HG03439 (cell line): ENCODE data around the gene TYW1.
"Not testable (repeated sequence)": the region's sequence is repeated elsewhere in the genome, so short reads cannot be mapped to it uniquely, and the experiment has no call there.

Experiments
- ATAC-seq: cut with Tn5 transposase; IDR thresholded peaks from one replicate; pipeline ENCODE4 v1.9.1; 2021; ENCODE audit warnings: mild to moderate bottlenecking, moderate library complexity; ENCODE audit not compliant: unreplicated experiment

The TYW1 gene, protein sequence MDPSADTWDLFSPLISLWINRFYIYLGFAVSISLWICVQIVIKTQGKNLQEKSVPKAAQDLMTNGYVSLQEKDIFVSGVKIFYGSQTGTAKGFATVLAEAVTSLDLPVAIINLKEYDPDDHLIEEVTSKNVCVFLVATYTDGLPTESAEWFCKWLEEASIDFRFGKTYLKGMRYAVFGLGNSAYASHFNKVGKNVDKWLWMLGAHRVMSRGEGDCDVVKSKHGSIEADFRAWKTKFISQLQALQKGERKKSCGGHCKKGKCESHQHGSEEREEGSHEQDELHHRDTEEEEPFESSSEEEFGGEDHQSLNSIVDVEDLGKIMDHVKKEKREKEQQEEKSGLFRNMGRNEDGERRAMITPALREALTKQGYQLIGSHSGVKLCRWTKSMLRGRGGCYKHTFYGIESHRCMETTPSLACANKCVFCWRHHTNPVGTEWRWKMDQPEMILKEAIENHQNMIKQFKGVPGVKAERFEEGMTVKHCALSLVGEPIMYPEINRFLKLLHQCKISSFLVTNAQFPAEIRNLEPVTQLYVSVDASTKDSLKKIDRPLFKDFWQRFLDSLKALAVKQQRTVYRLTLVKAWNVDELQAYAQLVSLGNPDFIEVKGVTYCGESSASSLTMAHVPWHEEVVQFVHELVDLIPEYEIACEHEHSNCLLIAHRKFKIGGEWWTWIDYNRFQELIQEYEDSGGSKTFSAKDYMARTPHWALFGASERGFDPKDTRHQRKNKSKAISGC

DNA sequence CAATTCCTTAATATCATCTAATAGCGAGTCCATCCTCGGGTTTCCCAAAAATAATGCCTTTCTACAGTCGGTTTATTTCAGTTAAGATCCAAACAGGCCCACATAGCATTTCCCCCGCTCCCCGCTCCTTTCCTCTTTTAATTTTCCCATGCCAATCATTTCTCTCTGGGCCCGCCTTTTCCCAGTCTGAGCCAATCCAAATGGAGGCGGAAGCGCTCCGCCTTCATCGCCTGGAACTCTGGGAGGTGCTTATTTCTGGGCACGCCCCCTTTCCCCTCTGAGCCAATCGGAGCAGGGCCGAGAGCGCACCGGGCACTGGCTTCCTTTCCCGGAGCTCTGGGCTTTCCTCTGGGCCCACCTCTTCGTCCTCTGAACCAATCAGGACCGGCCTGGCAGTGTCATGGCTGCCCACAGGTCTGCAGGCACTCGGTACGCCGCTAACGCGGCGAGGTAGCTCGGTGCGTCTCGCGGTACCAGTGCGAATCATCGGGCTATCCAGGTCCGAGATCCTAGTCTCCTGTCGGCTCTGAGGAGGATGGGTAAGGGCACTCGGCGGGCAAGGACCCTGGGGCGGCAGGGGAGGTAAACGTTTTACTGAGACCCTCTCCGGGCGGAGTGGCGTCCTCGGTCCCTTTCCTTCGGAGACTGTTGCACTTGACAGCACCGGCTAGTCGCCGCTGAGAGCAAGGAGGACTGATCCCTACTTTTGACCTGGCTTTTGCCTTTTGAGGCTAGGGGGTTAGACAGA lies at the start of gene TYW1:
Gene TYW1 (plus strand): TSS at position 390 of the 748 bp plus-strand sequence. CDS start 146 bp downstream, at position 536.
- peak; percentile 81 for ATAC-seq

GRCh38 chr7:66948480-66949109 lies 48.0 kb upstream of the TYW1 start:
- no peak for ATAC-seq

GRCh38 chr7:66950311-66950710 lies 46.3 kb upstream of the TYW1 start:
- ATAC-seq, result no peak

DNA sequence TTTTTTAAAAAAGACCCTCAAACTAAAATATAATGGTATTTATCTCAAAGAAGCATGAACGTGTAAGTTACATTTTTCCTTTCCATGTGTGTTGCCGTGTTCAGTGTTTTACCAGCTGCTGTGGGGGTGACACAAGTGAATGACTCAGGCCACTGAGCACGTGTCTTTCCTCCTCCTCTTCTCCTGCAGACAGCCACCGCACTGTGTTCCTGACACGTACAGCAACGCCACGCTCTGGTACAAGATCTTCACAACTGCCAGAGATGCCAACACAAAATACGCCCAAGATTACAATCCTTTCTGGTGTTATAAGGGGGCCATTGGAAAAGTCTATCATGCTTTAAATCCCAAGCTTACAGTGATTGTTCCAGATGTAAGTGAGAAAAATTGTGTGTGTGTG lies 45.9 kb upstream of the TYW1 start:
- no peak for ATAC-seq

GRCh38 chr7:66952343-66953043 lies 44.1 kb upstream of the TYW1 start:
- ATAC-seq, result no peak

GRCh38 chr7:66953044-66953427 lies 43.6 kb upstream of the TYW1 start:
- no peak for ATAC-seq

DNA sequence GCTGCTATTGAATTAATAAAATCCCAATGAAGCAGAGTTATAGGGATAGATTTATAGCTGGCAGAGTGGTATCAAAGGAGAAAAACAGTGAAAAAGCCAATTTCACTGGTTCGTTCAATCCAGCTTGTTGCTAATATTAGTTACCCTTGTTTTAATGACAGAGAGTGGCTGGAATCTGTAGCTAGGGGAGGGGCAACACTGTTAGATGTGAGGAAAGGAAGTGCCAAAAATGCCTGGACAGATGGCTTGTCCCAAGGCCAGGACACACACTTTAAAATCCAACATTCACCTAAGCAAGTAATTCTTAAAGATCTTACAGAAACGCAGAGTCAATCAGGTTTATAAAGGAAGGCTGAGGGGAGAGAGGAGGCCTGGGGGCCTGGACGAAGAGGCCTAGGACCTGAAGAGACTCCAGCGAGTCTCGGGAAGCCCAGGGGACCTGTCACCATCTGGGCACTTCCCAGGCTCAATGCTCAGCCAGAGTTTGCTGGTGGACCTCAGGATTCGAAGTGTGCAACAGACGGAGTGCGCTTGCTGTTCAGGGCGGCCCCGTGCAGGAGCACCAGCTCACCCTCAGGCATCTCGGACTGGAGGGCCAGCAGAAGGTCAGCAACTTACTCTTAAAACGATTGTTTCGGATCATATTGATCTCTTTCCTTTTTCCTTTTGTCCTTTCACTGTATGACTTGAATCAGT lies 38.9 kb upstream of the TYW1 start:
- no peak for ATAC-seq

- ATAC-seq, result no peak
These were observed 37.9 kb upstream of the TYW1 start for GRCh38 chr7:66958538-66959350.

DNA sequence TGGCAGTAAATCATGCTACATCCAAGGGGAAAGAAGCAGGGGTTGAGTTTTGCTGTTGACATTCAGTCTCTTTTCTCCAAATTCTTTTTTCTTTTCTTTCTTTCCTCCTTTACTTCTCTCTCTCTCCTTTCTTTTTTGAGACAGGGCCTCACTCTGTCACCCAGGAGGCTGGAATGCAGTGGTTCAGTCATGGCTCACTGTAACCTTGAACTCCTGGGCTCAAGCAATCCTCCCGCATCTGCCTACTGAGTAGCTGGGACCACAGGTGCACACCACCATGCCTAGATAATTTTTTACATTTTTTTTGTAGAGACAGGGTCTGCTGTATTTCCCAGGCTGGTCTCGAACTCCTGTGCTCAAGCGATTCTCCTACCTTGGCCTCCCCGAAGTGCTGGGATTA lies 36.4 kb upstream of the TYW1 start:
- ATAC-seq, result no peak

DNA sequence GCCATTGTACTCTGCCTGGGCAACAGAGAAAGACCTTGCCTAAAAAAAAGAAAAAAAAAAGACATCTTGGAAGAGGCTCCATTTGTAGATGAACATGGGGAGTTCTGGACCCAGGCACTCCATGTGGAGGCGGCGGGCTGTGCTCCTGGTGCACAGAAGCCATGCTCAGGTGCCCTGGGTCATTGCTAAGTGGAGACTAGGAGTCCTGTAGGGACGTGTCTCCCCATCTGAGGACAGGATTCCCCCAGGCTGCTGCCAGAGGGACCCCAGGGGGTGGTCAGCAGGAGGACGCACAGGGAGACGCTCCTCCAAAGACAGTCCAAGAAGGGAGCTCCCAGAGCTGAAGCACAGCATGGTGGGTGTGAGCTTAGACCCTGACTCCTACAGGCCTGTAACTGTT lies 35.5 kb upstream of the TYW1 start:
- no peak for ATAC-seq

DNA sequence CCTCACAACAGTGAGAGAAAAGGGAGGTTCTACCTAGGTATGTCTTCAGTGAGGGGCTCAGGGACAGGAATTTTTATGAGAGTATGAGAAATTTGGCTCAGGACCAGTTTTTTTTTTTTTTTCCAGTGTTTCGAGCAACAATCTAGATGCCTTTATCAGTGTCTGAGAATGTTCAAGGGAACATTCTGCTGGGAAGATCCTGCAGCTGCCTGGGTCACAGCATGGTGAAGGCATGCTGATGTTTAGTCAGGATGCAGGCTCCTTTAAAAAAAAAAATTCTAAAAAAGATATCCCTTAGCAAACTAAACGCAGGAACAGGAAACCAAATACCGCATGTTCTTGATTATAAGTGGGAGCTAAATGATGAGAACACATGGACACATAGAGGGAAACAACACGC lies 32.2 kb upstream of the TYW1 start:
- no peak for ATAC-seq

DNA sequence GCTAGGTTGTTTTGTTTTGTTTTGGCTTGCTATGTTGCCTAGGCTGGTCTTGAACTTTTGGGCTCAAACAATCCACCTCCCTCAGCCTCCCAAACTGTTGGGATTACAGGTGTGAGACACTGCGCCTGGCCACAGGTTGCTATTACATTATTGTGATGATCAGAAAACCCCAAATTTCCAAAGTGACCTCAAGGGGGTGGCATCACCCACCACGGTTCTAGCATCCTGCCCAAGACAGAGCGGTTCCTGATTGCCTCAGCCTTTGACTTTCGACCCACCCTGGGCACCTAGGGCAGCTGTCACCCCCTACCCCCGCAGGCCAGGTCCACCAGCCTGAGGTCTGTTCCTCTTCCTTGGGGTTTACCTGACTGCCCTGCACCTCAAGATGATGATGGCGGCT lies 29.6 kb upstream of the TYW1 start:
- no peak for ATAC-seq

DNA sequence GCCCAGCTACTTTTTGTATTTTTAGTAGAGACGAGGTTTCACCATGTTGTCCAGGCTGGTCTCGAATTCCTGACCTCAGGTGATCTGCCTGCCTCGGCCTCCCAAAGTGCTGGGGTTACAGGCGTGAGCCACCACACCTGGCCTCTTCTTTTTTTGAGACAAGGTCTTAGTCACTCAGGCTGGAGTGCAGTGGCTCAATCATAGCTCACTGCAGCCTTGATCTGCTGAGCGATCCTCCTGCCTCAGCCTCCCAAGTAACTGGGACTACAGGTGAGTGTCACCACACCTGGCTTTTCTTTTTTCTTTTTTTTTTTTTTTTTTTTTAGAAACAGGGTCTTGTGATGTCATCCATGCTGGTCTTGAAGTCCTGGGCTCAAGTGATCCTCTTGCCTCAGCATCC lies 27.6 kb upstream of the TYW1 start:
- not testable (repeated sequence) for ATAC-seq

DNA sequence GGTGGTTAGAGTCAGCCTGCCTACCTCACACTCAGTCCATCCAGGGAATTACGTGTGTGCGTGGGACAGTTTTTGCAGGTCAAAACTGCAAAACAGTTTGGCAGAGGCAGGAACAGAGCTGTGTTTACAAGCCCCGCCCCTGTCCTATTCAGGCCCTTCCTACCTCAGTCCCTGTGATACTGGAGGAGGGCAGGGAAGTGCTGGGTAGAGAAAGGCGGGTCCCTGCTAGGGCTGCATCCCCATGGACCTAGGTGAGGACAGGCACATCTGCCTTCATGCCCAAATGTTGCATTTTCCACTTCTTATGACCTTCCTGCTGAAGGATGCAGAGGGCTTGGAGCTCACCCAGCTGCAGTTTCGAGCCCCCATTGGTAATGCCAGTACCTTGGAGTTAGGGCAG lies 26.3 kb upstream of the TYW1 start:
- ATAC-seq, result no peak

GRCh38 chr7:66974986-66975590 lies 21.5 kb upstream of the TYW1 start:
- ATAC-seq, result no peak

GRCh38 chr7:66978312-66978711 lies 18.3 kb upstream of the TYW1 start:
- not testable (repeated sequence) for ATAC-seq

GRCh38 chr7:66979013-66979412 lies 17.6 kb upstream of the TYW1 start:
- not testable (repeated sequence) for ATAC-seq

GRCh38 chr7:66980336-66980735 lies 16.3 kb upstream of the TYW1 start:
- ATAC-seq, result not testable (repeated sequence)

DNA sequence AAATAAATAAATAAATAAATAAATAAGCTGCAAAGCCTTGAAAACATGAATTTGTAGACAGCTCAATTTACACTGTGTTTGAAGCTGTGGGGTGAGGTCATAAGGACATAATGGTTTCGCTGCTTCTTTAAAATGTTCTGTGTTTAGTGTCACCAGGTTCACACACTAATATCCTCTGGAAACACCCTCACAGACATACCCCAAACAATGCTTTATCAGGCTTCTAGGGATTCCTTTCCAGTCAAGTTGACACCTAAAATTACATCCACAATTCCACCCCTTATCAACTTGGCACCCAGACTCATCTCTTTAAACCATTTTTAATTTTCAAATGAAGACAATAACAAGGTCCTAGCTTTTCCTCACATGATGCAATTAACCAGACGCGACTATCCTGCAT lies 7.1 kb upstream of the TYW1 start:
- not testable (repeated sequence) for ATAC-seq
